NT2/D1 (cell line): ENCODE measurements around the gene KRT35.

ENCODE experiments used
- DNase-seq: peaks from one replicate; pipeline ENCODE4 v3.0.0-alpha.2; 2011; ENCODE audit warnings: low read depth, low spot score
- H3K27me3 ChIP-seq: 2 replicates; pipeline ENCODE4 v1.6.0; 2011; ENCODE audit warnings: mild to moderate bottlenecking; ENCODE audit not compliant: insufficient read length, insufficient read depth
- H3K36me3 ChIP-seq: 2 replicates; pipeline ENCODE4 v1.6.1; 2011; ENCODE audit warnings: mild to moderate bottlenecking, low read length, mixed read lengths; ENCODE audit not compliant: insufficient read depth, insufficient read length
- H3K4me1 ChIP-seq: 2 replicates; pipeline ENCODE4 v1.5.1; 2011; ENCODE audit not compliant: insufficient read depth, insufficient read length
- H3K4me3 ChIP-seq: 2 replicates; pipeline ENCODE4 v1.5.1; 2011; ENCODE audit warnings: low read depth; ENCODE audit not compliant: insufficient read length
- H3K9ac ChIP-seq: 2 replicates; pipeline ENCODE4 v1.6.0; 2011; ENCODE audit warnings: low read depth; ENCODE audit not compliant: insufficient read length
- H3K9me3 ChIP-seq: 2 replicates; pipeline ENCODE4 v1.5.1; 2011; ENCODE audit warnings: mild to moderate bottlenecking, low read length; ENCODE audit not compliant: insufficient read depth
- SUZ12 ChIP-seq: IDR thresholded peaks from 2 replicates; pipeline ENCODE4 v1.6.1; 2011; ENCODE audit not compliant: insufficient read length, insufficient read depth; ENCODE audit errors: extremely low read depth
- YY1 ChIP-seq: IDR thresholded peaks from 2 replicates; pipeline ENCODE4 v1.6.1; 2011; ENCODE audit not compliant: insufficient read length, insufficient read depth
- ZNF274 ChIP-seq: IDR thresholded peaks from 2 replicates; pipeline ENCODE4 v1.6.1; 2011; ENCODE audit warnings: mild to moderate bottlenecking, low read depth, low read length

KRT35 gene

GRCh38 chr17:41474863-41475262 lies 6.1 kb downstream of the KRT35 start:
- Histone ChIP-seq H3K36me3 (no peaks in the 10 kb centered on the region), H3K27me3 (no peaks in the 10 kb centered on the region), H3K4me3 (no peak overlapping the region), H3K9me3 (peaks cover 11% of the 10 kb centered on the region; the same call in 1 of the 2 replicates), H3K4me1 (no peaks in the 10 kb centered on the region), H3K9ac (no peak overlapping the region)
- no peak for TF ChIP-seq SUZ12
- DNase-seq, result no peak

- DNase-seq, result no peak
- Histone ChIP-seq H3K36me3 (no peaks in the 10 kb centered on the region), H3K9me3 (peaks cover 20% of the 10 kb centered on the region), H3K27me3 (no peaks in the 10 kb centered on the region), H3K4me3 (no peak overlapping the region), H3K9ac (no peak overlapping the region), H3K4me1 (no peaks in the 10 kb centered on the region)
- no peak for TF ChIP-seq ZNF274
- no peak for TF ChIP-seq YY1
Observed at GRCh38 chr17:41468346-41468745, 12.6 kb downstream of the KRT35 start.

GRCh38 chr17:41467561-41467960 lies 13.4 kb downstream of the KRT35 start:
- DNase-seq, result no peak
- no peak for TF ChIP-seq YY1
- no peak for TF ChIP-seq SUZ12
- no peak for TF ChIP-seq ZNF274
- Histone ChIP-seq H3K4me1 (no peaks in the 10 kb centered on the region), H3K36me3 (no peaks in the 10 kb centered on the region), H3K27me3 (no peaks in the 10 kb centered on the region), H3K9me3 (peaks cover 20% of the 10 kb centered on the region), H3K4me3 (no peak overlapping the region), H3K9ac (no peak overlapping the region)

GRCh38 chr17:41466988-41467387 lies 14.0 kb downstream of the KRT35 start, which contains the start of gene KRT32:
KRT32 (minus strand) TSS chr17:41467386; CDS start chr17:41467325, 61 bp downstream.
- Histone ChIP-seq H3K9me3 (peaks cover 17% of the 10 kb centered on the region), H3K36me3 (no peaks in the 10 kb centered on the region), H3K4me1 (no peaks in the 10 kb centered on the region), H3K27me3 (no peaks in the 10 kb centered on the region), H3K9ac (no peak within 1 kb of the TSS), H3K4me3 (no peak within 1 kb of the TSS)
- no peak for DNase-seq
- TF ChIP-seq SUZ12 (no peak), ZNF274 (no peak), YY1 (no peak)

- no peaks in the 10 kb centered on the region for H3K4me1 ChIP-seq
- no peaks in the 10 kb centered on the region for H3K36me3 ChIP-seq
- peaks cover 9% of the 10 kb centered on the region for H3K9me3 ChIP-seq
- H3K9ac ChIP-seq, result no peak overlapping the region
- no peak overlapping the region for H3K4me3 ChIP-seq
- DNase-seq, result no peak
- TF ChIP-seq ZNF274, result no peak
- TF ChIP-seq SUZ12, result no peak
- H3K27me3 ChIP-seq, result no peaks in the 10 kb centered on the region
Observed at GRCh38 chr17:41464682-41465081, 16.3 kb downstream of the KRT35 start.

GRCh38 chr17:41464173-41464572 lies 16.8 kb downstream of the KRT35 start:
- H3K4me3 ChIP-seq, result no peak overlapping the region
- H3K9me3 ChIP-seq, result peaks cover 9% of the 10 kb centered on the region
- no peaks in the 10 kb centered on the region for H3K4me1 ChIP-seq
- H3K27me3 ChIP-seq, result no peaks in the 10 kb centered on the region
- no peak overlapping the region for H3K9ac ChIP-seq
- TF ChIP-seq YY1 (no peak), SUZ12 (no peak), ZNF274 (no peak)
- H3K36me3 ChIP-seq, result no peaks in the 10 kb centered on the region
- no peak for DNase-seq

- DNase-seq, result no peak
- H3K36me3 ChIP-seq, result no peaks in the 10 kb centered on the region
- TF ChIP-seq ZNF274 (no peak), YY1 (no peak), SUZ12 (no peak)
- H3K9ac ChIP-seq, result no peak overlapping the region
- peaks cover 9% of the 10 kb centered on the region for H3K9me3 ChIP-seq
- no peak overlapping the region for H3K4me3 ChIP-seq
- no peaks in the 10 kb centered on the region for H3K4me1 ChIP-seq
- no peaks in the 10 kb centered on the region for H3K27me3 ChIP-seq
Observed at GRCh38 chr17:41463746-41464145, 17.2 kb downstream of the KRT35 start.

GRCh38 chr17:41462705-41463104 lies 18.2 kb downstream of the KRT35 start:
- Histone ChIP-seq H3K36me3 (no peaks in the 10 kb centered on the region), H3K27me3 (no peaks in the 10 kb centered on the region), H3K9ac (no peak overlapping the region), H3K9me3 (peaks cover 1% of the 10 kb centered on the region; the same call in 1 of the 2 replicates), H3K4me3 (no peak overlapping the region), H3K4me1 (no peaks in the 10 kb centered on the region)
- DNase-seq, result no peak
- TF ChIP-seq YY1 (no peak), ZNF274 (no peak), SUZ12 (no peak)
